ENCODE data around the gene AGO4.

- TF ChIP-seq EZH2 (IDR thresholded peaks at IDR 0.05; ENCODE audit: borderline replicate concordance, low read length), result no peak
- TF ChIP-seq, protein P1, sequence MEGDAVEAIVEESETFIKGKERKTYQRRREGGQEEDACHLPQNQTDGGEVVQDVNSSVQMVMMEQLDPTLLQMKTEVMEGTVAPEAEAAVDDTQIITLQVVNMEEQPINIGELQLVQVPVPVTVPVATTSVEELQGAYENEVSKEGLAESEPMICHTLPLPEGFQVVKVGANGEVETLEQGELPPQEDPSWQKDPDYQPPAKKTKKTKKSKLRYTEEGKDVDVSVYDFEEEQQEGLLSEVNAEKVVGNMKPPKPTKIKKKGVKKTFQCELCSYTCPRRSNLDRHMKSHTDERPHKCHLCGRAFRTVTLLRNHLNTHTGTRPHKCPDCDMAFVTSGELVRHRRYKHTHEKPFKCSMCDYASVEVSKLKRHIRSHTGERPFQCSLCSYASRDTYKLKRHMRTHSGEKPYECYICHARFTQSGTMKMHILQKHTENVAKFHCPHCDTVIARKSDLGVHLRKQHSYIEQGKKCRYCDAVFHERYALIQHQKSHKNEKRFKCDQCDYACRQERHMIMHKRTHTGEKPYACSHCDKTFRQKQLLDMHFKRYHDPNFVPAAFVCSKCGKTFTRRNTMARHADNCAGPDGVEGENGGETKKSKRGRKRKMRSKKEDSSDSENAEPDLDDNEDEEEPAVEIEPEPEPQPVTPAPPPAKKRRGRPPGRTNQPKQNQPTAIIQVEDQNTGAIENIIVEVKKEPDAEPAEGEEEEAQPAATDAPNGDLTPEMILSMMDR (IDR thresholded peaks at IDR 0.05; ENCODE audit: low read length), result no peak
Observed at GRCh38 chr1:35790670-35791069, 17.1 kb upstream of the AGO4 start.
